ENCODE results near the gene ZBTB16. TPM values are rescaled to one million over a fixed set of nuclear protein-coding genes. Genes with fewer than 3 reads are reported as not detected.

Gene ZBTB16
- polyA plus RNA-seq, 3 donors, result 4.1 to 12.3 (median 8.3) TPM

- Mint-ChIP-seq H3K4me1 (peaks cover 98% of the 10 kb centered on the region), H3K27ac (peak overlapping the region in 3 of 7 donors; percentile 10 to 66 (median 21)), H3K27me3 (ENCODE audit: low read depth in 3 of 3) (no peaks in the 10 kb centered on the region), H3K4me3 (no peak overlapping the region), H3K36me3 (peaks cover 19 to 31% of the 10 kb centered on the region in 2 donors), H3K9me3 (peaks cover 0 to 5% (median 0%) of the 10 kb centered on the region in 7 donors)
- Histone ChIP-seq H3K9ac (ENCODE audit: insufficient read depth, low read length, poor library complexity, severe bottlenecking) (no peak overlapping the region), H3K27ac (ENCODE audit: low read depth in 1 of 2, low read length in 2 of 2) (no peak overlapping the region), H3K36me3 (replicated peaks in 1 of 2; ENCODE audit: control insufficient read depth in 1 of 2, insufficient read depth in 2 of 2, low read length in 2 of 2) (no peaks in the 10 kb centered on the region), H2AFZ (ENCODE audit: insufficient read depth, low read depth, low read length, poor library complexity, severe bottlenecking) (no peak overlapping the region), H3K4me3 (replicated peaks in 1 of 3; ENCODE audit: low read depth in 2 of 3, low read length in 3 of 3) (no peak overlapping the region), H4K20me1 (ENCODE audit: insufficient read depth, low read length) (no peaks in the 10 kb centered on the region), H3K9me3 (replicated peaks in 1 of 2; ENCODE audit: control insufficient read depth in 1 of 2, insufficient read depth in 1 of 2, low read length in 2 of 2) (no peaks in the 10 kb centered on the region), H3K79me2 (ENCODE audit: insufficient read depth, low read length) (peaks cover 2% of the 10 kb centered on the region), H3K27me3 (ENCODE audit: control insufficient read depth in 2 of 2, insufficient read depth in 2 of 2, low read length in 2 of 2) (no peaks in the 10 kb centered on the region), H3K4me1 (ENCODE audit: control insufficient read depth in 1 of 2, insufficient read depth in 2 of 2, low read length in 2 of 2) (peaks cover 83 to 95% of the 10 kb centered on the region in 2 donors), H3K4me2 (replicated peaks; ENCODE audit: extremely low read depth, low read length, poor library complexity, severe bottlenecking) (no peak overlapping the region)
- DNase-seq, result no peak
- TF ChIP-seq CTCF (IDR thresholded peaks at IDR 0.05), result no peak
- WGBS (ENCODE audit: insufficient coverage), result 87% methylated on average over 4 of the region's 6 CpGs
- intact Hi-C loops (cut with micrococcal nuclease), result no loop called here
These were observed 97.3 kb downstream of the ZBTB16 start for GRCh38 chr11:114156782-114157181.

- peaks cover 88 to 99% of the 10 kb centered on the region in 2 donors for H3K4me1 ChIP-seq (ENCODE audit: control insufficient read depth in 1 of 2, insufficient read depth in 2 of 2, low read length in 2 of 2)
- DNase-seq, result no peak
- H3K27ac Mint-ChIP-seq, result peak overlapping the region in 6 of 7 donors; percentile 0 to 84 (median 70)
- H3K27ac ChIP-seq (ENCODE audit: low read depth in 1 of 2, low read length in 2 of 2), result no peak overlapping the region
- no peaks in the 10 kb centered on the region for H3K9me3 ChIP-seq (replicated peaks in 1 of 2; ENCODE audit: control insufficient read depth in 1 of 2, insufficient read depth in 1 of 2, low read length in 2 of 2)
- no peaks in the 10 kb centered on the region for H4K20me1 ChIP-seq (ENCODE audit: insufficient read depth, low read length)
- intact Hi-C loops (cut with micrococcal nuclease), result no loop called here
- peaks cover 2% of the 10 kb centered on the region for H3K79me2 ChIP-seq (ENCODE audit: insufficient read depth, low read length)
- H3K27me3 Mint-ChIP-seq (ENCODE audit: low read depth in 3 of 3), result no peaks in the 10 kb centered on the region
- peaks cover 0 to 5% (median 0%) of the 10 kb centered on the region in 7 donors for H3K9me3 Mint-ChIP-seq
- no peak overlapping the region for H3K4me3 Mint-ChIP-seq
- no peak overlapping the region for H3K4me3 ChIP-seq (replicated peaks in 1 of 3; ENCODE audit: low read depth in 2 of 3, low read length in 3 of 3)
- 61% methylated on average over 15 of the region's 19 CpGs for WGBS (ENCODE audit: insufficient coverage)
- no peak for TF ChIP-seq CTCF (IDR thresholded peaks at IDR 0.05)
- H3K4me2 ChIP-seq (replicated peaks; ENCODE audit: extremely low read depth, low read length, poor library complexity, severe bottlenecking), result no peak overlapping the region
- no peak overlapping the region for H3K9ac ChIP-seq (ENCODE audit: insufficient read depth, low read length, poor library complexity, severe bottlenecking)
- no peak overlapping the region for H2AFZ ChIP-seq (ENCODE audit: insufficient read depth, low read depth, low read length, poor library complexity, severe bottlenecking)
- H3K4me1 Mint-ChIP-seq, result peaks cover 100% of the 10 kb centered on the region
- no peaks in the 10 kb centered on the region for H3K36me3 ChIP-seq (replicated peaks in 1 of 2; ENCODE audit: control insufficient read depth in 1 of 2, insufficient read depth in 2 of 2, low read length in 2 of 2)
- H3K36me3 Mint-ChIP-seq, result peaks cover 21 to 33% of the 10 kb centered on the region in 2 donors
- H3K27me3 ChIP-seq (ENCODE audit: control insufficient read depth in 2 of 2, insufficient read depth in 2 of 2, low read length in 2 of 2), result no peaks in the 10 kb centered on the region
These were observed 98.1 kb downstream of the ZBTB16 start for GRCh38 chr11:114157476-114158050.
